Transverse colon (tissue), 4 donors: ENCODE measurements around the gene KIAA1210. TPM values are rescaled to one million over a fixed set of nuclear protein-coding genes. Genes with fewer than 3 reads are reported as not detected.

Source experiments
- DNase-seq: peaks from one replicate; pipeline ENCODE4 v3.0.0-alpha.2; 2019
- H3K27ac ChIP-seq, 4 donors: fragments of 200-600 bp; sonication (generic); 2 replicates each; pipeline ENCODE4 v1.5.1; 2016 to 2018; ENCODE audit warnings: inconsistent platforms in 4 of 4
- H3K27me3 ChIP-seq: fragments of 200-600 bp; sonication (generic); 2 replicates; pipeline ENCODE4 v1.5.1; 2017; ENCODE audit warnings: inconsistent platforms
- H3K36me3 ChIP-seq, 4 donors: fragments of 200-600 bp; sonication (generic); 2 replicates each; pipeline ENCODE4 v1.5.1; 2017 to 2019; ENCODE audit warnings: inconsistent platforms in 4 of 4
- H3K4me1 ChIP-seq, 4 donors: fragments of 200-600 bp; sonication (generic); 2 replicates each; pipeline ENCODE4 v1.5.1; 2017 to 2020; ENCODE audit warnings: inconsistent platforms in 4 of 4
- H3K4me3 ChIP-seq, 4 donors: fragments of 200-600 bp; sonication (generic); 1 replicate in 1 of 4; 2 replicates in 3 of 4; pipeline versions ENCODE4 v1.5.1 to v1.6.1; 2017 to 2019; ENCODE audit warnings: inconsistent platforms in 4 of 4
- H3K9me3 ChIP-seq, 2 donors: fragments of 200-600 bp; sonication (generic); 2 replicates each; pipeline ENCODE4 v1.5.1; 2017 to 2019; ENCODE audit warnings: inconsistent platforms in 2 of 2
- EP300 ChIP-seq: sonication (generic); formaldehyde crosslinking; IDR thresholded peaks from one replicate; pipeline ENCODE4 v1.6.1; 2017; ENCODE audit warnings: antibody characterized with exemption, low read depth
- POLR2A ChIP-seq: fragments of 450-650 bp; IDR thresholded peaks from one replicate; pipeline ENCODE4 v1.6.1; 2016; ENCODE audit warnings: antibody characterized with exemption, mild to moderate bottlenecking, moderate library complexity
- POLR2AphosphoS5 ChIP-seq, 3 donors: sonication (generic); formaldehyde crosslinking; IDR thresholded peaks; one replicate each; pipeline ENCODE4 v1.6.1; 2016; ENCODE audit warnings: antibody characterized with exemption in 3 of 3
- WGBS, 2 donors: methylation state at CpG; one replicate each; pipeline ENCODE4 v1.1.5; 2018; ENCODE audit warnings: low coverage in 1 of 2; 5-methylcytosine and 5-hydroxymethylcytosine counted together
- in situ Hi-C, 4 donors: fragments of 200-750 bp; cut with MboI; loops; one replicate each; pipeline versions ENCODE4 v1.15.0 to v1.15.1; 2017; ENCODE audit warnings: low sequenced_read_pairs in 3 of 4, low pct_ligation_motif_present in 1 of 4, low pct_unique_long_range_greater_than_20kb in 1 of 4
- intact Hi-C: fragments of 100-400 bp; cut with DNase I; formaldehyde crosslinking; loops from one replicate; pipeline ENCODE4 v1.15.1; 2023; ENCODE audit warnings: low total_unique reads
- total RNA-seq, 4 donors: library from RNA; depleted of rRNA; stranded (reverse); fragments of >200 nt; gene quantifications; one replicate each; pipeline ENCODE4 v1.1.0, GENCODE V29; 2016
- TF ChIP-seq, protein P1 (sequence below), 5 experiments: fragments of 200-600 bp in 3 of 5; fragments of 450-650 bp in 2 of 5; sonication (generic) in 3 of 5; IDR thresholded peaks; 1 replicate in 2 of 5; 2 replicates in 3 of 5; pipeline ENCODE4 v1.5.1; 2016 to 2017; ENCODE audit warnings: antibody characterized with exemption in 5 of 5, inconsistent platforms in 3 of 5, mild to moderate bottlenecking in 2 of 5, moderate library complexity in 1 of 5

KIAA1210 gene
- total RNA-seq, 4 donors from 2014 or later, result not detected

GRCh38 chrX:119042040-119042439 is 85.6 kb downstream of the KIAA1210 start:
- in situ Hi-C loops (no loop called here), intact Hi-C loops (no loop called here)
- 71% methylated on average over 3 of the region's 3 CpGs; no CpG with 5 or more reads in 1 of the 2 donors for WGBS, 2 donors
- no peaks in the 10 kb centered on the region for H3K36me3 ChIP-seq
- H3K27me3 ChIP-seq, result no peaks in the 10 kb centered on the region
- no peak for TF ChIP-seq EP300
- TF ChIP-seq POLR2A, result no peak
- no peak for TF ChIP-seq POLR2AphosphoS5 (IDR thresholded peaks at IDR 0.05)
- H3K27ac ChIP-seq, result peak overlapping the region in 2 of 4 donors; percentile 25 to 43
- H3K4me3 ChIP-seq, result no peak overlapping the region
- no peak for DNase-seq
- no peaks in the 10 kb centered on the region for H3K9me3 ChIP-seq
- H3K4me1 ChIP-seq, result peaks cover 0 to 4% (median 0%) of the 10 kb centered on the region in 4 donors

DNA sequence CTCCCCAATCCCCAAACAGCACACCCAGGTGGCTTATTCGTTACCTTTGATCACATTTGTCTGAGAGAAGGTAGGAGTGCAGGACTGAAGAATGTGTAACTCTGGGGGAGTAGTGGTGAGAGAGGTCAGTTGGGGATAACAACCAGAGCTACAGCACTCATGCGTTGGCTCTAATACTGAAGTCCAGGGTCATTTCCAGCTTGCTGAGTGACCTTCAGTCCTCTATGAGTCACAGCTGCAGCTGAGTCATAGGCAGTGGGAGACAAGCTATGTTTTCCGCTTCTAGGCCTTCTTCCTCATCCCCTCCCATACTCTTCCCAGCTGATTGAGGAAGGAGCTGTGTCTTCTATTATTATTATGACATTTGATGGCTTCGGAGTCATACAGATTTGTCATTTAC is 86.4 kb downstream of the KIAA1210 start:
- in situ Hi-C loops (no loop called here), intact Hi-C loops (no loop called here)
- peak overlapping the region in 1 of 4 donors; percentile 47 for H3K27ac ChIP-seq
- 41% methylated on average over 4 of the region's 4 CpGs; no CpG with 5 or more reads in 1 of the 2 donors for WGBS, 2 donors
- H3K27me3 ChIP-seq, result no peaks in the 10 kb centered on the region
- H3K9me3 ChIP-seq, result no peaks in the 10 kb centered on the region
- H3K4me1 ChIP-seq, result peaks cover 0 to 4% (median 0%) of the 10 kb centered on the region in 4 donors
- peak; percentile 55 for DNase-seq
- no peaks in the 10 kb centered on the region for H3K36me3 ChIP-seq
- TF ChIP-seq EP300 (no peak), POLR2A (no peak), POLR2AphosphoS5 (IDR thresholded peaks at IDR 0.05) (peak in 2 of 3 donors; percentile 37 to 57)
- TF ChIP-seq, protein P1, sequence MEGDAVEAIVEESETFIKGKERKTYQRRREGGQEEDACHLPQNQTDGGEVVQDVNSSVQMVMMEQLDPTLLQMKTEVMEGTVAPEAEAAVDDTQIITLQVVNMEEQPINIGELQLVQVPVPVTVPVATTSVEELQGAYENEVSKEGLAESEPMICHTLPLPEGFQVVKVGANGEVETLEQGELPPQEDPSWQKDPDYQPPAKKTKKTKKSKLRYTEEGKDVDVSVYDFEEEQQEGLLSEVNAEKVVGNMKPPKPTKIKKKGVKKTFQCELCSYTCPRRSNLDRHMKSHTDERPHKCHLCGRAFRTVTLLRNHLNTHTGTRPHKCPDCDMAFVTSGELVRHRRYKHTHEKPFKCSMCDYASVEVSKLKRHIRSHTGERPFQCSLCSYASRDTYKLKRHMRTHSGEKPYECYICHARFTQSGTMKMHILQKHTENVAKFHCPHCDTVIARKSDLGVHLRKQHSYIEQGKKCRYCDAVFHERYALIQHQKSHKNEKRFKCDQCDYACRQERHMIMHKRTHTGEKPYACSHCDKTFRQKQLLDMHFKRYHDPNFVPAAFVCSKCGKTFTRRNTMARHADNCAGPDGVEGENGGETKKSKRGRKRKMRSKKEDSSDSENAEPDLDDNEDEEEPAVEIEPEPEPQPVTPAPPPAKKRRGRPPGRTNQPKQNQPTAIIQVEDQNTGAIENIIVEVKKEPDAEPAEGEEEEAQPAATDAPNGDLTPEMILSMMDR (IDR thresholded peaks at IDR 0.05), result no peak
- no peak overlapping the region for H3K4me3 ChIP-seq

DNA sequence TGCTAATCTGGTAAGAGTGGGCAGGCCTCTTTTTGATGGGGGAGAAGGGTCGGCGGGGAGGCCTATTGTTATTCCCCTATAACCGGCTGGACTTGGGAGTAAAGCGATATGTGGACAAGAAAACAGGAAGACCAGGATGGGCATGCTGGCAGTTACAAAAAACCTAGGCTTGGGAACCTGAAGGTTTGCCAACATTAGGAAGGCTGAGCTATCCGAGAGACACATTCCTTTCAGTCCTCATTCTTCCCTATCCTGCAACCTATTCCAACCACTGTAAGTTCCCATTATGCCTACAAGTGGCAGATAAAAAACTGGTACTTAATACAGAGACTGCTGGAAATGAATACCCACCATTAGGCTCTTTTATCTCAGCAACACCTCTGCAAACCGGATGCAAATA is 87.2 kb downstream of the KIAA1210 start:
- DNase-seq, result no peak
- no peaks in the 10 kb centered on the region for H3K27me3 ChIP-seq
- peaks cover 0 to 4% (median 0%) of the 10 kb centered on the region in 4 donors for H3K4me1 ChIP-seq
- TF ChIP-seq, protein P1 (IDR thresholded peaks at IDR 0.05), result no peak
- TF ChIP-seq EP300 (no peak), POLR2AphosphoS5 (IDR thresholded peaks at IDR 0.05) (no peak), POLR2A (no peak)
- no peaks in the 10 kb centered on the region for H3K36me3 ChIP-seq
- no peaks in the 10 kb centered on the region for H3K9me3 ChIP-seq
- in situ Hi-C loops (no loop called here), intact Hi-C loops (no loop called here)
- no peak overlapping the region for H3K4me3 ChIP-seq
- peak overlapping the region in 1 of 4 donors; percentile 47 for H3K27ac ChIP-seq
- WGBS, 2 donors, result 40 to 81% methylated on average over 1 to 6 of the region's 6 CpGs

GRCh38 chrX:119036107-119037029 is 91.2 kb downstream of the KIAA1210 start:
- TF ChIP-seq, protein P1 (IDR thresholded peaks at IDR 0.05), result no peak
- no peak for TF ChIP-seq POLR2AphosphoS5 (IDR thresholded peaks at IDR 0.05)
- H3K4me3 ChIP-seq, result no peak overlapping the region
- in situ Hi-C loops, result no loop called here
- peaks cover 0 to 4% (median 0%) of the 10 kb centered on the region in 4 donors for H3K4me1 ChIP-seq
- intact Hi-C loops, result no loop called here
- no peak overlapping the region for H3K27ac ChIP-seq
- no peak for DNase-seq
- H3K9me3 ChIP-seq, result no peaks in the 10 kb centered on the region
- WGBS, 2 donors, result 80% methylated on average over 4 of the region's 4 CpGs; no CpG with 5 or more reads in 1 of the 2 donors
- H3K27me3 ChIP-seq, result no peaks in the 10 kb centered on the region
- H3K36me3 ChIP-seq, result no peaks in the 10 kb centered on the region
